M059J (cell line): ENCODE data around the gene DCDC2C. TPM values are rescaled to one million over a fixed set of nuclear protein-coding genes. Genes with fewer than 3 reads are reported as not detected.
A peak's percentile ranks its signal among the peaks of the same experiment; 100 is the strongest.

Experiments
- DNase-seq: peaks from one replicate; pipeline ENCODE4 v3.0.0-alpha.2; 2012; ENCODE audit warnings: low read depth
- total RNA-seq: library from RNA; depleted of rRNA; stranded (reverse); fragments of >200 nt; shearing (Covaris generic); gene quantifications from 2 replicates; pipeline ENCODE4 v1.2.3, GENCODE V29; 2014

The DCDC2C gene
- total RNA-seq, 1 experiment from 2014 or later: not detected

- no peak for DNase-seq
These were observed 40.7 kb downstream of the DCDC2C start for GRCh38 chr2:3743951-3744555.

GRCh38 chr2:3745920-3746319, 42.5 kb downstream of the DCDC2C start:
- no peak for DNase-seq

GRCh38 chr2:3747032-3747654, 43.8 kb downstream of the DCDC2C start:
- DNase-seq: no peak

GRCh38 chr2:3747826-3748225, 44.5 kb downstream of the DCDC2C start:
- DNase-seq: no peak

GRCh38 chr2:3749201-3749600, 45.8 kb downstream of the DCDC2C start:
- DNase-seq: no peak

- no peak for DNase-seq
These were observed 47.9 kb downstream of the DCDC2C start for GRCh38 chr2:3751251-3751650.

GRCh38 chr2:3751806-3752205, 48.4 kb downstream of the DCDC2C start:
- no peak for DNase-seq

GRCh38 chr2:3752376-3752775, 49.0 kb downstream of the DCDC2C start:
- no peak for DNase-seq

- no peak for DNase-seq
These were observed 50.2 kb downstream of the DCDC2C start for GRCh38 chr2:3753561-3753960.

GRCh38 chr2:3754280-3754679, 50.9 kb downstream of the DCDC2C start:
- no peak for DNase-seq

GRCh38 chr2:3754795-3755194, 51.4 kb downstream of the DCDC2C start:
- DNase-seq: no peak

- no peak for DNase-seq
These were observed 51.9 kb downstream of the DCDC2C start for GRCh38 chr2:3755277-3755676.

- no peak for DNase-seq
These were observed 52.9 kb downstream of the DCDC2C start for GRCh38 chr2:3756306-3756705.

- no peak for DNase-seq
These were observed 55.5 kb downstream of the DCDC2C start for GRCh38 chr2:3758906-3759305.

- peak; percentile 23 for DNase-seq
These were observed 56.0 kb downstream of the DCDC2C start for GRCh38 chr2:3759331-3759730.

GRCh38 chr2:3759761-3760160, 56.4 kb downstream of the DCDC2C start:
- no peak for DNase-seq

GRCh38 chr2:3761272-3761671, 57.9 kb downstream of the DCDC2C start:
- DNase-seq: no peak

- no peak for DNase-seq
These were observed 59.5 kb downstream of the DCDC2C start for GRCh38 chr2:3762771-3763447.

GRCh38 chr2:3766824-3767223, 63.4 kb downstream of the DCDC2C start:
- DNase-seq: no peak

GRCh38 chr2:3768960-3769765, 65.8 kb downstream of the DCDC2C start:
- no peak for DNase-seq

GRCh38 chr2:3769766-3770165, 66.4 kb downstream of the DCDC2C start:
- DNase-seq: no peak

- no peak for DNase-seq
These were observed 67.5 kb downstream of the DCDC2C start for GRCh38 chr2:3770724-3771415.
